H1 (cell line): ENCODE data around the gene MILR1. TPM values are rescaled to one million over a fixed set of nuclear protein-coding genes. Genes with fewer than 3 reads are reported as not detected.

ENCODE experiments used
- KDM5A ChIP-seq: fragments of 200-600 bp; IDR thresholded peaks from 2 replicates; pipeline ENCODE4 v1.7.1; 2012; ENCODE audit warnings: mild to moderate bottlenecking, low read length, inconsistent platforms, mixed read lengths
- polyA plus RNA-seq, 7 experiments: library from polyadenylated mRNA; depleted of rRNA in 3 of 7; stranded (reverse) in 5 of 7; unstranded in 2 of 7; fragments of >200 nt in 5 of 7; fragments of 200-250 nt in 2 of 7; gene quantifications; 1 replicate in 5 of 7; 2 replicates in 1 of 7; 4 replicates in 1 of 7; pipeline versions ENCODE4 v1.2.1 to v1.2.3, GENCODE V29; 2011 to 2013; ENCODE audit warnings: missing spikeins in 2 of 7, mixed read lengths in 2 of 7
- total RNA-seq: library from RNA; stranded (reverse); fragmentation: NEBNext Ultra II Directional; extraction: Animal tissue kit (Norgen Biotek cat#: 25700); gene quantifications from 2 replicates; pipeline ENCODE4 v1.2.1, GENCODE V29; 2021
- TF ChIP-seq, protein P1 (sequence below): IDR thresholded peaks from 2 replicates; pipeline ENCODE4 v1.6.1; 2012; ENCODE audit warnings: inconsistent platforms

The MILR1 gene
- total and polyA plus RNA-seq, 2 of the 8 experiments (the other 6 are each of a cell fraction or from before 2014, with no cell fraction given) = not detected

DNA sequence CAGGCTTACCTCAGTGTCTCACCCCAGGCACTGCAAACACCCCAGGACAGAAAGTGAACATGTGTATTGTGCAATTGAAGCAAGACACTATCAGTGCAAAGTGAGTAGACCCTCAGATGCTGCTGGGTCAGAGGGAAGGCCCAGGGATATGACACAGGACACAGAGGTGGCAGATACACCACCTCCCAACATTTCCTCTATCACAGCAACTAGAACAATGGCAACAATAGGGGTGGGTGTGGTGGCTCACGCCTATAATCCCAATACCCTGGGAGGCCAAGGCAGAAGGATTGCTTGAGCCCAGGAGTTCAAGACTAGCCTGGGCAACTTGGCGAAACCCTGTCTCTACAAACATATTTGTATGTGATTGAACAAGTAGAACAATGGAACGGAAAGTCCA lies 22.5 kb downstream of the MILR1 start (continued):
- TF ChIP-seq, protein P1, sequence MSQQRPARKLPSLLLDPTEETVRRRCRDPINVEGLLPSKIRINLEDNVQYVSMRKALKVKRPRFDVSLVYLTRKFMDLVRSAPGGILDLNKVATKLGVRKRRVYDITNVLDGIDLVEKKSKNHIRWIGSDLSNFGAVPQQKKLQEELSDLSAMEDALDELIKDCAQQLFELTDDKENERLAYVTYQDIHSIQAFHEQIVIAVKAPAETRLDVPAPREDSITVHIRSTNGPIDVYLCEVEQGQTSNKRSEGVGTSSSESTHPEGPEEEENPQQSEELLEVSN = no peak
- no peak for TF ChIP-seq KDM5A
